GM12878 (cell line): ENCODE results near the gene LDB2.

Experiments used
- FOXK2 ChIP-seq: fragments of 450-650 bp; IDR thresholded peaks from 2 replicates; pipeline ENCODE4 v1.6.1; 2017; ENCODE audit warnings: mild to moderate bottlenecking, moderate library complexity
- POLR2AphosphoS5 ChIP-seq: IDR thresholded peaks from 2 replicates; pipeline ENCODE4 v1.6.1; 2011; ENCODE audit warnings: mild to moderate bottlenecking, low read length, inconsistent platforms
- YY1 ChIP-seq: IDR thresholded peaks from 2 replicates; pipeline ENCODE4 v1.6.1; 2011; ENCODE audit warnings: low read depth, mild to moderate bottlenecking, low read length
- TF ChIP-seq, protein P1 (sequence below), 3 experiments: IDR thresholded peaks in 2 of 3; conservative IDR thresholded peaks in 1 of 3; 2 replicates each; pipeline ENCODE4 v1.5.1; 2011; ENCODE audit warnings: low read depth in 3 of 3, low read length in 3 of 3, mild to moderate bottlenecking in 3 of 3, control low read depth in 2 of 3, moderate library complexity in 2 of 3, inconsistent platforms in 1 of 3, mixed read lengths in 1 of 3; ENCODE audit not compliant: control insufficient read depth in 2 of 3, insufficient read depth in 1 of 3; ENCODE audit errors: extremely low read depth in 1 of 3
- TF ChIP-seq, protein P2 (sequence below): fragments of 450-650 bp; formaldehyde crosslinking; IDR thresholded peaks from 2 replicates; pipeline ENCODE4 v1.5.0; 2022; ENCODE audit warnings: mild to moderate bottlenecking, missing genetic modification characterization

DNA sequence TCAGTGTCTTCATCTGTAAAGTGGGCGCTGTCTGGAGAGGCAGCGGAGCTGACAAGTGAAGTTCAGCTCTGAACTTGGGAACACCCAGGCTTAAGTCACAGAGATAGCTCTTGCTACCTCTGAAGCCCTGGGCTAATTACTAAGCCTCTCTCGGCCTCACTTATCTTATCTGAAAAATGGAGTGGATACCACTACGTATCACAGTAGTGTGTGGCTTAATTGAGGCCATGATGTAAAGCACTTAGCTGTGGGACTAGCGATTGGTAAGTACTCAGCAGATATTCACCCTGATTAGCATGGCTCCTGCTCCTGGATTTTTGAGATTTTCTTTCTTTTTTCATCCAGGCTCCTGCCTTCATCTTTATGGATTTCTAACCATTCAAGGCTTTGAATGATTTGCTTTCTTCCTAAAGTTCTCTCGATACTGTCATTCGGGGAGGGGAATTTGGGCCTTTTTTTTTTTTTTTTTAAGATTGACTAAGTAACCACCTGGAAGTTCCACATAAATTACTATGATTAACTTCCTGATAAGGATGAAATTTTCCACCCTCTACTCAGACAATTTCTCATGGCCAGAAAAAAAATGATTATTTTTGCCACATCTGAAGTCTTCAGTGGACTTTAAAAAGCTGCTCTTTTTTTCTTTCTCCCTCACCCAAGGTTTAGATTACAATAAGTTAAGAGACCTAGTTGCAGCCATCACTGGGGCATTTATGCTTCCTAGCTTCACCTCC is 17.1 kb downstream of the LDB2 start:
- TF ChIP-seq POLR2AphosphoS5 (no peak), FOXK2 (no peak), YY1 (no peak)
- TF ChIP-seq, protein P1, sequence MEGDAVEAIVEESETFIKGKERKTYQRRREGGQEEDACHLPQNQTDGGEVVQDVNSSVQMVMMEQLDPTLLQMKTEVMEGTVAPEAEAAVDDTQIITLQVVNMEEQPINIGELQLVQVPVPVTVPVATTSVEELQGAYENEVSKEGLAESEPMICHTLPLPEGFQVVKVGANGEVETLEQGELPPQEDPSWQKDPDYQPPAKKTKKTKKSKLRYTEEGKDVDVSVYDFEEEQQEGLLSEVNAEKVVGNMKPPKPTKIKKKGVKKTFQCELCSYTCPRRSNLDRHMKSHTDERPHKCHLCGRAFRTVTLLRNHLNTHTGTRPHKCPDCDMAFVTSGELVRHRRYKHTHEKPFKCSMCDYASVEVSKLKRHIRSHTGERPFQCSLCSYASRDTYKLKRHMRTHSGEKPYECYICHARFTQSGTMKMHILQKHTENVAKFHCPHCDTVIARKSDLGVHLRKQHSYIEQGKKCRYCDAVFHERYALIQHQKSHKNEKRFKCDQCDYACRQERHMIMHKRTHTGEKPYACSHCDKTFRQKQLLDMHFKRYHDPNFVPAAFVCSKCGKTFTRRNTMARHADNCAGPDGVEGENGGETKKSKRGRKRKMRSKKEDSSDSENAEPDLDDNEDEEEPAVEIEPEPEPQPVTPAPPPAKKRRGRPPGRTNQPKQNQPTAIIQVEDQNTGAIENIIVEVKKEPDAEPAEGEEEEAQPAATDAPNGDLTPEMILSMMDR (IDR thresholded peaks at IDR 0.05 in 2 of 3, conservative IDR thresholded peaks at IDR 0.05 in 1 of 3; ENCODE audit: control insufficient read depth in 2 of 3, extremely low read depth in 1 of 3, insufficient read depth in 1 of 3, low read depth in 3 of 3, low read length in 3 of 3), result no peak
- TF ChIP-seq, protein P2, sequence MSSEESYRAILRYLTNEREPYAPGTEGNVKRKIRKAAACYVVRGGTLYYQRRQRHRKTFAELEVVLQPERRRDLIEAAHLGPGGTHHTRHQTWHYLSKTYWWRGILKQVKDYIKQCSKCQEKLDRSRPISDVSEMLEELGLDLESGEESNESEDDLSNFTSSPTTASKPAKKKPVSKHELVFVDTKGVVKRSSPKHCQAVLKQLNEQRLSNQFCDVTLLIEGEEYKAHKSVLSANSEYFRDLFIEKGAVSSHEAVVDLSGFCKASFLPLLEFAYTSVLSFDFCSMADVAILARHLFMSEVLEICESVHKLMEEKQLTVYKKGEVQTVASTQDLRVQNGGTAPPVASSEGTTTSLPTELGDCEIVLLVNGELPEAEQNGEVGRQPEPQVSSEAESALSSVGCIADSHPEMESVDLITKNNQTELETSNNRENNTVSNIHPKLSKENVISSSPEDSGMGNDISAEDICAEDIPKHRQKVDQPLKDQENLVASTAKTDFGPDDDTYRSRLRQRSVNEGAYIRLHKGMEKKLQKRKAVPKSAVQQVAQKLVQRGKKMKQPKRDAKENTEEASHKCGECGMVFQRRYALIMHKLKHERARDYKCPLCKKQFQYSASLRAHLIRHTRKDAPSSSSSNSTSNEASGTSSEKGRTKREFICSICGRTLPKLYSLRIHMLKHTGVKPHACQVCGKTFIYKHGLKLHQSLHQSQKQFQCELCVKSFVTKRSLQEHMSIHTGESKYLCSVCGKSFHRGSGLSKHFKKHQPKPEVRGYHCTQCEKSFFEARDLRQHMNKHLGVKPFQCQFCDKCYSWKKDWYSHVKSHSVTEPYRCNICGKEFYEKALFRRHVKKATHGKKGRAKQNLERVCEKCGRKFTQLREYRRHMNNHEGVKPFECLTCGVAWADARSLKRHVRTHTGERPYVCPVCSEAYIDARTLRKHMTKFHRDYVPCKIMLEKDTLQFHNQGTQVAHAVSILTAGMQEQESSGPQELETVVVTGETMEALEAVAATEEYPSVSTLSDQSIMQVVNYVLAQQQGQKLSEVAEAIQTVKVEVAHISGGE, result no peak
